Measurements from ENCODE around the gene ACOXL.

ACOXL gene

GRCh38 chr2:110978756-110979470 lies 246.5 kb downstream of the ACOXL start:
- ChIA-PET POLR2A (no interaction called here), CTCF (no interaction called here)
- DNase-seq (ENCODE audit: low read depth, low spot score), result no peak
- no peak overlapping the region for H3K4me3 ChIP-seq (ENCODE audit: low read depth, low read length)
- TF ChIP-seq, protein P1, sequence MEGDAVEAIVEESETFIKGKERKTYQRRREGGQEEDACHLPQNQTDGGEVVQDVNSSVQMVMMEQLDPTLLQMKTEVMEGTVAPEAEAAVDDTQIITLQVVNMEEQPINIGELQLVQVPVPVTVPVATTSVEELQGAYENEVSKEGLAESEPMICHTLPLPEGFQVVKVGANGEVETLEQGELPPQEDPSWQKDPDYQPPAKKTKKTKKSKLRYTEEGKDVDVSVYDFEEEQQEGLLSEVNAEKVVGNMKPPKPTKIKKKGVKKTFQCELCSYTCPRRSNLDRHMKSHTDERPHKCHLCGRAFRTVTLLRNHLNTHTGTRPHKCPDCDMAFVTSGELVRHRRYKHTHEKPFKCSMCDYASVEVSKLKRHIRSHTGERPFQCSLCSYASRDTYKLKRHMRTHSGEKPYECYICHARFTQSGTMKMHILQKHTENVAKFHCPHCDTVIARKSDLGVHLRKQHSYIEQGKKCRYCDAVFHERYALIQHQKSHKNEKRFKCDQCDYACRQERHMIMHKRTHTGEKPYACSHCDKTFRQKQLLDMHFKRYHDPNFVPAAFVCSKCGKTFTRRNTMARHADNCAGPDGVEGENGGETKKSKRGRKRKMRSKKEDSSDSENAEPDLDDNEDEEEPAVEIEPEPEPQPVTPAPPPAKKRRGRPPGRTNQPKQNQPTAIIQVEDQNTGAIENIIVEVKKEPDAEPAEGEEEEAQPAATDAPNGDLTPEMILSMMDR (IDR thresholded peaks at IDR 0.05; ENCODE audit: insufficient read depth, low read length, missing control alignments), result no peak

- no peak for DNase-seq (ENCODE audit: low read depth, low spot score)
- POLR2A ChIA-PET, result no interaction called here
- CTCF ChIA-PET, result no interaction called here
- TF ChIP-seq, protein P1 (IDR thresholded peaks at IDR 0.05; ENCODE audit: insufficient read depth, low read length, missing control alignments), result no peak
- H3K4me3 ChIP-seq (ENCODE audit: low read depth, low read length), result no peak overlapping the region
Measured at GRCh38 chr2:110979471-110980338, 247.3 kb downstream of the ACOXL start.

DNA sequence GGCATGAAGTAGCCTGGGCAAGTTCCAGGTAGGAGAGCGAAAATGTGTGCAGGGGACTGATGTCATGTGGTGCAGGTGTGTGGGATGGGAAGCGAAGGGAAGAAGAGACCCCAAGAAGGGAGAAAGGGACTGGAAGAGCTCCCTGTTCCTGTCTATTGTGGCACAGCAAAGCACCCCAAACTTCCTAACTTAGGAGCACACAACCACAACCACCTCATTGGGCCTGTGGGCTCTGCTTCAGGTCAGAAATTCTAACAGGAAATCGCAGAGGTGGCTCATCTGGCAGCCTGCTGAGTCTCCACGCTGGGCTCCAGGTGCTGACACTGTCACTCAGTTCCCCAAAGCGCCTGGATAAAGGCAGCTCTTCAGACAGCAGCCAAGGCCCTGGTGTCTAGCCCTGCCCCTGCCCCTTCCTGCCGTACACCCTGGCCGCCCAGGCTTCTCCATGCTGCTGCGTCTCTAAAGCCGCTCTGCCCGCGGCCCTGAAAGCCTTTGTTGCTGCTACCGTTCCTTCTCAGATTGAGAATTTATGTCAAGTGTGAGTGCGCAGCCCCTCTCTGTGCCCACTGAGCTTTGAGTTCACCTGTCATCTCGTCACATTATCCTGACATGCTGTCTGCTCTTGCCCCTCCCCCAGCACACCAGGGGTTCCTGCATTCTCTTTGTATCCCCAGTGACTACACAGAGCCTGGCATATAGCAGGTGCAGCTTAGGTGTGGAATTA lies 248.1 kb downstream of the ACOXL start:
- no peak overlapping the region for H3K4me3 ChIP-seq (ENCODE audit: low read depth, low read length)
- TF ChIP-seq, protein P1 (IDR thresholded peaks at IDR 0.05; ENCODE audit: insufficient read depth, low read length, missing control alignments), result no peak
- DNase-seq (ENCODE audit: low read depth, low spot score), result no peak
- POLR2A ChIA-PET, result no interaction called here
- CTCF ChIA-PET, result no interaction called here

- no peak overlapping the region for H3K4me3 ChIP-seq (ENCODE audit: low read depth, low read length)
- DNase-seq (ENCODE audit: low read depth, low spot score), result no peak
- POLR2A ChIA-PET, result no interaction called here
- CTCF ChIA-PET, result no interaction called here
- TF ChIP-seq, protein P1 (IDR thresholded peaks at IDR 0.05; ENCODE audit: insufficient read depth, low read length, missing control alignments), result no peak
Measured at GRCh38 chr2:110983133-110983532, 250.8 kb downstream of the ACOXL start.

DNA sequence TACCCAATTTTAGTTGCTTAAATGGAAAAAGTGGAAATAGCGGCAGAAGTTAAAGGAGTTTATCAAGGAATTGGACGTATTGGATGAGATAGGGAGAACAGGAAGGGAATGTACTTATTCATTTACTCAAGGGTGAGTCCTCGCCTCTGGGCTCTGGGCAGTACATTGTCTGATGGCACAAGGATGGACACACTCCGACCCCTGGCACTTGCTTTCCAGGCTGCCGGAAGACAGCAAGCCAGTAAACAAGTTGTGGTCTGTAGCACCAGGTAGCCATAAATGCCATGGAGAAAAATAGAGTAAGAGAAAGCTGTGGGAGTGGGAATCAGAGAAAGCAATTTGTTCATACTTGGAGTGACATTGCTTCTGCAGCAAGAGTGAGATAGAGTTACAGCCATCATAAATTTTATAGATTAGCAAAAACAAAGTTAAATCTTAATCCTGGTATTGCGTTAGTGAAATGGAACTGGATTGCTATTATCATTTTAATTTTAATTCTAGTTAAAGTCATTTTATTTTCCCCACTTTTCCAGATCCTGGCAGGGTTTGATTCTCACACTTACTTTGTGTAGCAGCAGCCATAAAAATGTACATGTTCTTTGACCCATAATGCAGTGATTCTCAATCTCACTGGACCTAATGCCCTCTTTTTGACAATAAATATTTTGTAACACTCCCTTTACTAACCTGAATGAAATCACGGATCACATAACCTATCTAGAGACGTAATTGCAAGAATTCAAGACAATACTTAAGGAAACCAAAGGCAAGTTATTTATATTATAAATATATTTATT lies 252.5 kb downstream of the ACOXL start:
- ChIA-PET CTCF (no interaction called here), POLR2A (no interaction called here)
- no peak for DNase-seq (ENCODE audit: low read depth, low spot score)
- no peak overlapping the region for H3K4me3 ChIP-seq (ENCODE audit: low read depth, low read length)
- TF ChIP-seq, protein P1 (IDR thresholded peaks at IDR 0.05; ENCODE audit: insufficient read depth, low read length, missing control alignments), result no peak

All from AG04449 (cell line).